ENCODE results near the gene PPP1R12C. TPM values are rescaled to one million over a fixed set of nuclear protein-coding genes. Genes with fewer than 3 reads are reported as not detected.

PPP1R12C gene
- total and polyA plus RNA-seq, 10 of the 15 experiments (the other 5 are each of a cell fraction or from before 2014, with no cell fraction given), result 1.4 to 84.7 (median 20.5) TPM

DNA sequence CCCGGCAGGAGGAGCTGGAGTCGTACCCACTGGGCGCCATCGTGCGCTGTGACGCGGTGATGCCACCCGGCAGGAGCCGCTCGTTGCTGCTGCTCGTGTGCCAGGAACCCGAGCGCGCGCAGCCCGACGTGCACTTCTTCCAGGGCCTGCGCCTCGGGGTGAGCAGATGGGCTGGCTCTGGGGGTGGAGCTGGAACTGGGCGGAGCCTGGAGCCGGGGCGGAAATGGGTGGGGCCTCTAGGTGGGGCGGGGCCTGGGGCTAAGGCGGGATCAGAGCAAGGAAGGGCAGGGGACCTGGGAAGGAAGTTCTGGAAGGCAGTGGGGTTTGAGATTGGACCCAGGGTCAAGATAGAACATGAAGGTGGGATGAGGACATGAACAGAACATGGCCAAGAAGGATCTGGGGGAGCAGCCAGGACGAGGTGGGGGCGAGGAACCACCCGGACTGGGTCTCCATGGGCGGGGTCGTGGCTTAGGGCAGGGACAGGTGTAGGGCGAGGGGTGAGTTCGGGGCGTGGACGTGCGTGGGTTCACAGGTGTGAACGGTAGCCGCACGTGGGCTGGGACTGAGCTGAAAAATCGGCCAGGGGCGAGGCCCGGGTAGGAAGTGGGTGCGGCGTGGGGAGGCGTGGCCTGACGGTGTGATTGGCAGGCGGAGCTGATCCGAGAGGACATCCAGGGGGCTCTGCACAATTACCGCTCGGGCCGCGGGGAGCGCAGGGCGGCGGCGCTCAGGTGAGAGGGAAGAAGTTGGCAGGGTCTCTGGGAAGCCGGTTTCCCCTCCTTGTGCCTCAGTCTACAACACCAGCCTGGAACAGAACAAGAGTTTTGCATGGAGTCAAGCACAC, 37.1 kb downstream of the PPP1R12C start (continued):
- no peak for TF ChIP-seq POU2F2 (IDR thresholded peaks at IDR 0.05; ENCODE audit: borderline replicate concordance, low read depth, low read length)
- TF ChIP-seq BMI1 (IDR thresholded peaks at IDR 0.05; ENCODE audit: borderline replicate concordance), result no peak
- TF ChIP-seq, protein P1, sequence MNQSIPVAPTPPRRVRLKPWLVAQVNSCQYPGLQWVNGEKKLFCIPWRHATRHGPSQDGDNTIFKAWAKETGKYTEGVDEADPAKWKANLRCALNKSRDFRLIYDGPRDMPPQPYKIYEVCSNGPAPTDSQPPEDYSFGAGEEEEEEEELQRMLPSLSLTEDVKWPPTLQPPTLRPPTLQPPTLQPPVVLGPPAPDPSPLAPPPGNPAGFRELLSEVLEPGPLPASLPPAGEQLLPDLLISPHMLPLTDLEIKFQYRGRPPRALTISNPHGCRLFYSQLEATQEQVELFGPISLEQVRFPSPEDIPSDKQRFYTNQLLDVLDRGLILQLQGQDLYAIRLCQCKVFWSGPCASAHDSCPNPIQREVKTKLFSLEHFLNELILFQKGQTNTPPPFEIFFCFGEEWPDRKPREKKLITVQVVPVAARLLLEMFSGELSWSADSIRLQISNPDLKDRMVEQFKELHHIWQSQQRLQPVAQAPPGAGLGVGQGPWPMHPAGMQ (IDR thresholded peaks at IDR 0.05; ENCODE audit: borderline replicate concordance), result no peak
- peak; percentile 46 for TF ChIP-seq DPF2 (IDR thresholded peaks at IDR 0.05)
- no peak for TF ChIP-seq SRF (IDR thresholded peaks at IDR 0.05; ENCODE audit: low read depth in 2 of 2, low read length in 2 of 2)
- TF ChIP-seq PAX5 (IDR thresholded peaks at IDR 0.05; ENCODE audit: borderline replicate concordance, low read depth, low read length), result no peak
- no peak for TF ChIP-seq CHD2 (IDR thresholded peaks at IDR 0.05; ENCODE audit: borderline replicate concordance, low read depth, low read length)
- peak; percentile 24 to 44; a peak in 1 of 4 replicates for TF ChIP-seq BHLHE40 (IDR thresholded peaks at IDR 0.05; ENCODE audit: borderline replicate concordance in 1 of 2, low read depth in 2 of 2, low read length in 1 of 2)
- TF ChIP-seq, protein P2, sequence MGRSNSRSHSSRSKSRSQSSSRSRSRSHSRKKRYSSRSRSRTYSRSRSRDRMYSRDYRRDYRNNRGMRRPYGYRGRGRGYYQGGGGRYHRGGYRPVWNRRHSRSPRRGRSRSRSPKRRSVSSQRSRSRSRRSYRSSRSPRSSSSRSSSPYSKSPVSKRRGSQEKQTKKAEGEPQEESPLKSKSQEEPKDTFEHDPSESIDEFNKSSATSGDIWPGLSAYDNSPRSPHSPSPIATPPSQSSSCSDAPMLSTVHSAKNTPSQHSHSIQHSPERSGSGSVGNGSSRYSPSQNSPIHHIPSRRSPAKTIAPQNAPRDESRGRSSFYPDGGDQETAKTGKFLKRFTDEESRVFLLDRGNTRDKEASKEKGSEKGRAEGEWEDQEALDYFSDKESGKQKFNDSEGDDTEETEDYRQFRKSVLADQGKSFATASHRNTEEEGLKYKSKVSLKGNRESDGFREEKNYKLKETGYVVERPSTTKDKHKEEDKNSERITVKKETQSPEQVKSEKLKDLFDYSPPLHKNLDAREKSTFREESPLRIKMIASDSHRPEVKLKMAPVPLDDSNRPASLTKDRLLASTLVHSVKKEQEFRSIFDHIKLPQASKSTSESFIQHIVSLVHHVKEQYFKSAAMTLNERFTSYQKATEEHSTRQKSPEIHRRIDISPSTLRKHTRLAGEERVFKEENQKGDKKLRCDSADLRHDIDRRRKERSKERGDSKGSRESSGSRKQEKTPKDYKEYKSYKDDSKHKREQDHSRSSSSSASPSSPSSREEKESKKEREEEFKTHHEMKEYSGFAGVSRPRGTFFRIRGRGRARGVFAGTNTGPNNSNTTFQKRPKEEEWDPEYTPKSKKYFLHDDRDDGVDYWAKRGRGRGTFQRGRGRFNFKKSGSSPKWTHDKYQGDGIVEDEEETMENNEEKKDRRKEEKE (IDR thresholded peaks at IDR 0.05), result no peak
- TF ChIP-seq JUNB (IDR thresholded peaks at IDR 0.05), result no peak
- TF ChIP-seq JUND (IDR thresholded peaks at IDR 0.05; ENCODE audit: low read depth, low read length), result no peak
- no peak for TF ChIP-seq FOS (IDR thresholded peaks at IDR 0.05; ENCODE audit: borderline replicate concordance, extremely low read depth, insufficient read length)
- no peak; the same call in 1 of the 2 replicates for TF ChIP-seq SPI1 (IDR thresholded peaks at IDR 0.05; ENCODE audit: borderline replicate concordance, insufficient read depth, low read depth, low read length)
- TF ChIP-seq TCF12 (IDR thresholded peaks at IDR 0.05; ENCODE audit: low read depth, low read length), result no peak
- TF ChIP-seq, protein P3, sequence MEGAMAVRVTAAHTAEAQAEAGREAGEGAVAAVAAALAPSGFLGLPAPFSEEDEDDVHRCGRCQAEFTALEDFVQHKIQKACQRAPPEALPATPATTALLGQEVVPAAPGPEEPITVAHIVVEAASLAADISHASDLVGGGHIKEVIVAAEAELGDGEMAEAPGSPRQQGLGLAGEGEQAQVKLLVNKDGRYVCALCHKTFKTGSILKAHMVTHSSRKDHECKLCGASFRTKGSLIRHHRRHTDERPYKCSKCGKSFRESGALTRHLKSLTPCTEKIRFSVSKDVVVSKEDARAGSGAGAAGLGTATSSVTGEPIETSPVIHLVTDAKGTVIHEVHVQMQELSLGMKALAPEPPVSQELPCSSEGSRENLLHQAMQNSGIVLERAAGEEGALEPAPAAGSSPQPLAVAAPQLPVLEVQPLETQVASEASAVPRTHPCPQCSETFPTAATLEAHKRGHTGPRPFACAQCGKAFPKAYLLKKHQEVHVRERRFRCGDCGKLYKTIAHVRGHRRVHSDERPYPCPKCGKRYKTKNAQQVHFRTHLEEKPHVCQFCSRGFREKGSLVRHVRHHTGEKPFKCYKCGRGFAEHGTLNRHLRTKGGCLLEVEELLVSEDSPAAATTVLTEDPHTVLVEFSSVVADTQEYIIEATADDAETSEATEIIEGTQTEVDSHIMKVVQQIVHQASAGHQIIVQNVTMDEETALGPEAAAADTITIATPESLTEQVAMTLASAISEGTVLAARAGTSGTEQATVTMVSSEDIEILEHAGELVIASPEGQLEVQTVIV (IDR thresholded peaks at IDR 0.05; ENCODE audit: borderline replicate concordance, partially characterized antibody), result peak; percentile 19
- TF ChIP-seq HDGF (IDR thresholded peaks at IDR 0.05), result peak; percentile 91; the same call in 1 of the 2 replicates
- TF ChIP-seq, protein P4, sequence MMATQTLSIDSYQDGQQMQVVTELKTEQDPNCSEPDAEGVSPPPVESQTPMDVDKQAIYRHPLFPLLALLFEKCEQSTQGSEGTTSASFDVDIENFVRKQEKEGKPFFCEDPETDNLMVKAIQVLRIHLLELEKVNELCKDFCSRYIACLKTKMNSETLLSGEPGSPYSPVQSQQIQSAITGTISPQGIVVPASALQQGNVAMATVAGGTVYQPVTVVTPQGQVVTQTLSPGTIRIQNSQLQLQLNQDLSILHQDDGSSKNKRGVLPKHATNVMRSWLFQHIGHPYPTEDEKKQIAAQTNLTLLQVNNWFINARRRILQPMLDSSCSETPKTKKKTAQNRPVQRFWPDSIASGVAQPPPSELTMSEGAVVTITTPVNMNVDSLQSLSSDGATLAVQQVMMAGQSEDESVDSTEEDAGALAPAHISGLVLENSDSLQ (IDR thresholded peaks at IDR 0.05), result peak; percentile 97
- no peak for TF ChIP-seq MEF2B (IDR thresholded peaks at IDR 0.05; ENCODE audit: partially characterized antibody, poor library complexity, severe bottlenecking)
- TF ChIP-seq ZNF217 (IDR thresholded peaks at IDR 0.05), result no peak
